Brain microvascular endothelial cell (primary cell): ENCODE measurements around the gene TRABD2A.

Experiments used
- DNase-seq: peaks from one replicate; pipeline ENCODE4 v3.0.0-alpha.2; 2020
- H3K27ac ChIP-seq: fragments of 250-450 bp; sonication (Bioruptor Pico); 2 replicates; pipeline ENCODE4 v1.5.1; 2020; ENCODE audit warnings: mild to moderate bottlenecking, moderate library complexity
- H3K27me3 ChIP-seq: fragments of 250-450 bp; sonication (Bioruptor Pico); replicated peaks from 2 replicates; pipeline ENCODE4 v1.5.1; 2020; ENCODE audit warnings: mild to moderate bottlenecking
- H3K36me3 ChIP-seq: fragments of 250-450 bp; sonication (Bioruptor Pico); replicated peaks from 2 replicates; pipeline ENCODE4 v1.5.1; 2020; ENCODE audit warnings: mild to moderate bottlenecking
- H3K4me3 ChIP-seq: 2 replicates; pipeline ENCODE4 v1.5.1; 2011; ENCODE audit warnings: low read depth, mild to moderate bottlenecking, control low read depth, low read length, moderate library complexity
- in situ Hi-C: cut with HindIII; loops from 2 replicates; pipeline ENCODE4 v1.10.0; 2017; ENCODE audit warnings: low sequenced_read_pairs, low pct_ligation_motif_present
- TF ChIP-seq, protein P1 (sequence below): IDR thresholded peaks from 2 replicates; pipeline ENCODE4 v1.5.1; 2011; ENCODE audit warnings: low read depth, mild to moderate bottlenecking, moderate library complexity, low read length, control low read depth, inconsistent platforms; ENCODE audit errors: missing control alignments

TRABD2A gene

GRCh38 chr2:84830095-84830494, 50.8 kb downstream of the TRABD2A start:
- DNase-seq, result no peak
- in situ Hi-C loops, result no loop called here
- no peaks in the 10 kb centered on the region for H3K27me3 ChIP-seq
- TF ChIP-seq, protein P1, sequence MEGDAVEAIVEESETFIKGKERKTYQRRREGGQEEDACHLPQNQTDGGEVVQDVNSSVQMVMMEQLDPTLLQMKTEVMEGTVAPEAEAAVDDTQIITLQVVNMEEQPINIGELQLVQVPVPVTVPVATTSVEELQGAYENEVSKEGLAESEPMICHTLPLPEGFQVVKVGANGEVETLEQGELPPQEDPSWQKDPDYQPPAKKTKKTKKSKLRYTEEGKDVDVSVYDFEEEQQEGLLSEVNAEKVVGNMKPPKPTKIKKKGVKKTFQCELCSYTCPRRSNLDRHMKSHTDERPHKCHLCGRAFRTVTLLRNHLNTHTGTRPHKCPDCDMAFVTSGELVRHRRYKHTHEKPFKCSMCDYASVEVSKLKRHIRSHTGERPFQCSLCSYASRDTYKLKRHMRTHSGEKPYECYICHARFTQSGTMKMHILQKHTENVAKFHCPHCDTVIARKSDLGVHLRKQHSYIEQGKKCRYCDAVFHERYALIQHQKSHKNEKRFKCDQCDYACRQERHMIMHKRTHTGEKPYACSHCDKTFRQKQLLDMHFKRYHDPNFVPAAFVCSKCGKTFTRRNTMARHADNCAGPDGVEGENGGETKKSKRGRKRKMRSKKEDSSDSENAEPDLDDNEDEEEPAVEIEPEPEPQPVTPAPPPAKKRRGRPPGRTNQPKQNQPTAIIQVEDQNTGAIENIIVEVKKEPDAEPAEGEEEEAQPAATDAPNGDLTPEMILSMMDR, result no peak
- no peak overlapping the region for H3K27ac ChIP-seq
- H3K36me3 ChIP-seq, result no peaks in the 10 kb centered on the region
- H3K4me3 ChIP-seq, result no peak overlapping the region

DNA sequence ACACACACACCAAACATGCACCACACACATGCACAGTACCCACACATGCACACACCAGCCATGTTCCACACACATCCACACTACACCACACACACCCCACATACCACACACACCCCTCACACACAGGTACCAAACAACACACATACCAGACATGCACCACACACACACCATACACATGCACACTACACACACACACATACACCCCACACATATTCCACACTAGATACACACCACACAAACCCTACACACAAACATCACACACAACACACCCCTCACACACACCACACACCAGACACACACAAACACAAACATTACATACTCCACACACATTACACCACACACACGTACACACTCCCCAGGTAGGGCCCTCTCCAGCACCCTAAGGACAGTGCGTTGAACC, 51.2 kb downstream of the TRABD2A start:
- H3K4me3 ChIP-seq, result no peak overlapping the region
- no peak for DNase-seq
- in situ Hi-C loops, result no loop called here
- no peaks in the 10 kb centered on the region for H3K36me3 ChIP-seq
- H3K27ac ChIP-seq, result no peak overlapping the region
- TF ChIP-seq, protein P1, result no peak
- H3K27me3 ChIP-seq, result no peaks in the 10 kb centered on the region

GRCh38 chr2:84827978-84828575, 52.8 kb downstream of the TRABD2A start:
- Histone ChIP-seq H3K36me3 (no peaks in the 10 kb centered on the region), H3K27me3 (no peaks in the 10 kb centered on the region), H3K4me3 (no peak overlapping the region), H3K27ac (no peak overlapping the region)
- DNase-seq, result no peak
- in situ Hi-C loops, result no loop called here
- TF ChIP-seq, protein P1, result no peak

GRCh38 chr2:84823788-84824187, 57.1 kb downstream of the TRABD2A start:
- H3K27me3 ChIP-seq, result no peaks in the 10 kb centered on the region
- H3K4me3 ChIP-seq, result no peak overlapping the region
- TF ChIP-seq, protein P1, result no peak
- H3K36me3 ChIP-seq, result no peaks in the 10 kb centered on the region
- in situ Hi-C loops, result no loop called here
- no peak overlapping the region for H3K27ac ChIP-seq
- DNase-seq, result no peak

DNA sequence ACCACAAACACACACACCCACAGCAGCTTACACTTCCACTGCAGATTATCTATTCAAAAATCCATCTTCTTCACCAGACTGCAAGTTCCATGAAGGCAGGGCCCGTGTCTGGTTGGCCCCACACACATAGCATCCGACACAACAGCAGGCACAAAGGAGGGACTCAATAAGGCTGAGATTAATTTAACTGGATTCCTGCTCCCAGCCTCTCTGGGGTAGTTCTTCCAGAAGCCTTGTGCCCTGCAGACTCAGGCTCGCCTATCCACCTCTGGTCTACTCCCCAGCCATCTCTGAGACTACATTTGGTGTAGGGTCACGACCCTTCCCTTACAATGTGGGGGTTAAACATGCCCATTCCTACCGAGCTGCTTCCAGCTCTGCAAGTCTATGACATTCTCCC, 57.7 kb downstream of the TRABD2A start:
- TF ChIP-seq, protein P1, result no peak
- DNase-seq, result no peak
- Histone ChIP-seq H3K36me3 (no peaks in the 10 kb centered on the region), H3K27me3 (no peaks in the 10 kb centered on the region), H3K4me3 (no peak overlapping the region), H3K27ac (no peak overlapping the region)
- in situ Hi-C loops, result no loop called here

- no peak for DNase-seq
- Histone ChIP-seq H3K27me3 (no peaks in the 10 kb centered on the region), H3K27ac (no peak overlapping the region), H3K36me3 (no peaks in the 10 kb centered on the region), H3K4me3 (no peak overlapping the region)
- TF ChIP-seq, protein P1, result no peak
- in situ Hi-C loops, result no loop called here
Observed at GRCh38 chr2:84821806-84822205, 59.1 kb downstream of the TRABD2A start.
